ENCODE measurements around the gene CLSTN1. TPM values are rescaled to one million over a fixed set of nuclear protein-coding genes. Genes with fewer than 3 reads are reported as not detected.

Gene CLSTN1
- total RNA-seq, 1 donor from 2014 or later, result 181 TPM

DNA sequence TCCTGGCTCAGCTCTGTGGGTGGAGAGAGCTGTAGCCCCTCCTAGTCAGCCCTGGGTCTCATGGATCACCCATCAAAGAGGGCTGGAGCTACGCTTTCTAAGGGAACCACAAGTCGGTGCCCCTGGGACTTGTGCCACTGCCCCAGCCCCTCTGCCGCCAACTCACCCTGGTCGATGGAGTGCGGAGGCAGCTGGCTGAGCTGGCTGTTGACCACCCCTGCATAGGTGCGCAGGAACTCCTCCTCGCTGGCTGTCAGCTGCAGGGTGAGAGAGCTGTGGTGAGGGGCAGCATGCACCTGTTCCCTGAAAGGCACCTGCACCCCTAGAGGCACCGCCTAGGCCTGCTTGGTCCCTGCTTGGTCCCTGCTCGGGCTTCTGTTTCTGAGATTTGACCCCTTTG lies 47.3 kb upstream of the CLSTN1 start:
- no peaks in the 10 kb centered on the region for H3K79me2 ChIP-seq (ENCODE audit: insufficient read depth, low read length)
- no peaks in the 10 kb centered on the region for H3K9me3 ChIP-seq (ENCODE audit: insufficient read depth, low read depth, low read length)
- no peaks in the 10 kb centered on the region for H3K36me3 Mint-ChIP-seq (ENCODE audit: low read depth, unreplicated experiment)
- H3K4me1 Mint-ChIP-seq (ENCODE audit: low read depth, unreplicated experiment), result peaks cover 14% of the 10 kb centered on the region
- TF ChIP-seq EZH2 (IDR thresholded peaks at IDR 0.05; ENCODE audit: insufficient read depth, low read length) (no peak), CTCF (IDR thresholded peaks at IDR 0.05; ENCODE audit: insufficient read depth, low read depth, low read length) (no peak)
- H4K20me1 ChIP-seq (ENCODE audit: insufficient read depth, low read length), result peaks cover 3% of the 10 kb centered on the region
- no peak overlapping the region for H3K4me3 ChIP-seq (ENCODE audit: insufficient read depth, low read depth, low read length)
- no peak overlapping the region for H3K9ac ChIP-seq (ENCODE audit: low read length)
- H3K4me2 ChIP-seq (ENCODE audit: low read length), result no peak overlapping the region
- no peak overlapping the region for H3K27ac Mint-ChIP-seq (ENCODE audit: unreplicated experiment)
- no peak overlapping the region for H3K27ac ChIP-seq (ENCODE audit: low read depth, low read length)
- peaks cover 2% of the 10 kb centered on the region for H3K36me3 ChIP-seq (ENCODE audit: insufficient read depth, low read length)
- H3K4me1 ChIP-seq (ENCODE audit: insufficient read depth, low read length), result peaks cover 20% of the 10 kb centered on the region
- H2AFZ ChIP-seq (ENCODE audit: low read depth, low read length), result no peak overlapping the region
- no peaks in the 10 kb centered on the region for H3K9me3 Mint-ChIP-seq (ENCODE audit: unreplicated experiment)
- H3K4me3 Mint-ChIP-seq (ENCODE audit: unreplicated experiment), result no peak overlapping the region
- H3K27me3 Mint-ChIP-seq (ENCODE audit: low read depth, unreplicated experiment), result no peaks in the 10 kb centered on the region
- no peak for DNase-seq (ENCODE audit: low read depth)
- no peak for FAIRE-seq
- no peaks in the 10 kb centered on the region for H3K27me3 ChIP-seq (ENCODE audit: insufficient read depth, low read length)

- no peaks in the 10 kb centered on the region for H3K9me3 ChIP-seq (ENCODE audit: insufficient read depth, low read depth, low read length)
- no peak overlapping the region for H3K27ac Mint-ChIP-seq (ENCODE audit: unreplicated experiment)
- H3K4me3 ChIP-seq (ENCODE audit: insufficient read depth, low read depth, low read length), result no peak overlapping the region
- TF ChIP-seq CTCF (IDR thresholded peaks at IDR 0.05; ENCODE audit: insufficient read depth, low read depth, low read length) (no peak), EZH2 (IDR thresholded peaks at IDR 0.05; ENCODE audit: insufficient read depth, low read length) (no peak)
- H3K36me3 Mint-ChIP-seq (ENCODE audit: low read depth, unreplicated experiment), result peaks cover 3% of the 10 kb centered on the region
- FAIRE-seq, result no peak
- DNase-seq (ENCODE audit: low read depth), result no peak
- no peaks in the 10 kb centered on the region for H3K79me2 ChIP-seq (ENCODE audit: insufficient read depth, low read length)
- peaks cover 2% of the 10 kb centered on the region for H3K36me3 ChIP-seq (ENCODE audit: insufficient read depth, low read length)
- no peaks in the 10 kb centered on the region for H3K9me3 Mint-ChIP-seq (ENCODE audit: unreplicated experiment)
- no peak overlapping the region for H3K27ac ChIP-seq (ENCODE audit: low read depth, low read length)
- H3K4me1 ChIP-seq (ENCODE audit: insufficient read depth, low read length), result peaks cover 24% of the 10 kb centered on the region
- no peaks in the 10 kb centered on the region for H3K27me3 ChIP-seq (ENCODE audit: insufficient read depth, low read length)
- peaks cover 17% of the 10 kb centered on the region for H3K4me1 Mint-ChIP-seq (ENCODE audit: low read depth, unreplicated experiment)
- H3K4me2 ChIP-seq (ENCODE audit: low read length), result no peak overlapping the region
- peaks cover 3% of the 10 kb centered on the region for H4K20me1 ChIP-seq (ENCODE audit: insufficient read depth, low read length)
- H3K9ac ChIP-seq (ENCODE audit: low read length), result no peak overlapping the region
- H3K4me3 Mint-ChIP-seq (ENCODE audit: unreplicated experiment), result no peak overlapping the region
- no peak overlapping the region for H2AFZ ChIP-seq (ENCODE audit: low read depth, low read length)
- no peaks in the 10 kb centered on the region for H3K27me3 Mint-ChIP-seq (ENCODE audit: low read depth, unreplicated experiment)
Measured at GRCh38 chr1:9870572-9870971, 46.8 kb upstream of the CLSTN1 start.

- H3K9me3 Mint-ChIP-seq (ENCODE audit: unreplicated experiment), result no peaks in the 10 kb centered on the region
- peaks cover 3% of the 10 kb centered on the region for H3K36me3 Mint-ChIP-seq (ENCODE audit: low read depth, unreplicated experiment)
- peaks cover 2% of the 10 kb centered on the region for H3K36me3 ChIP-seq (ENCODE audit: insufficient read depth, low read length)
- H3K4me3 ChIP-seq (ENCODE audit: insufficient read depth, low read depth, low read length), result no peak overlapping the region
- H3K27ac Mint-ChIP-seq (ENCODE audit: unreplicated experiment), result no peak overlapping the region
- H3K4me1 ChIP-seq (ENCODE audit: insufficient read depth, low read length), result peaks cover 20% of the 10 kb centered on the region
- no peaks in the 10 kb centered on the region for H3K79me2 ChIP-seq (ENCODE audit: insufficient read depth, low read length)
- H4K20me1 ChIP-seq (ENCODE audit: insufficient read depth, low read length), result peaks cover 3% of the 10 kb centered on the region
- no peaks in the 10 kb centered on the region for H3K27me3 Mint-ChIP-seq (ENCODE audit: low read depth, unreplicated experiment)
- H3K27me3 ChIP-seq (ENCODE audit: insufficient read depth, low read length), result no peaks in the 10 kb centered on the region
- no peak for DNase-seq (ENCODE audit: low read depth)
- H3K4me3 Mint-ChIP-seq (ENCODE audit: unreplicated experiment), result no peak overlapping the region
- TF ChIP-seq CTCF (IDR thresholded peaks at IDR 0.05; ENCODE audit: insufficient read depth, low read depth, low read length) (no peak), EZH2 (IDR thresholded peaks at IDR 0.05; ENCODE audit: insufficient read depth, low read length) (no peak)
- no peak overlapping the region for H3K4me2 ChIP-seq (ENCODE audit: low read length)
- no peak overlapping the region for H3K9ac ChIP-seq (ENCODE audit: low read length)
- FAIRE-seq, result no peak
- H2AFZ ChIP-seq (ENCODE audit: low read depth, low read length), result no peak overlapping the region
- no peak overlapping the region for H3K27ac ChIP-seq (ENCODE audit: low read depth, low read length)
- peaks cover 11% of the 10 kb centered on the region for H3K4me1 Mint-ChIP-seq (ENCODE audit: low read depth, unreplicated experiment)
- H3K9me3 ChIP-seq (ENCODE audit: insufficient read depth, low read depth, low read length), result no peaks in the 10 kb centered on the region
Measured at GRCh38 chr1:9869831-9870251, 46.1 kb upstream of the CLSTN1 start.

All from astrocyte (in vitro differentiated cells and primary cell).